ENCODE measurements around the gene AXIN1.

The AXIN1 gene

GRCh38 chr16:297832-298231 lies 54.7 kb downstream of the AXIN1 start:
- no peak for DNase-seq

DNA sequence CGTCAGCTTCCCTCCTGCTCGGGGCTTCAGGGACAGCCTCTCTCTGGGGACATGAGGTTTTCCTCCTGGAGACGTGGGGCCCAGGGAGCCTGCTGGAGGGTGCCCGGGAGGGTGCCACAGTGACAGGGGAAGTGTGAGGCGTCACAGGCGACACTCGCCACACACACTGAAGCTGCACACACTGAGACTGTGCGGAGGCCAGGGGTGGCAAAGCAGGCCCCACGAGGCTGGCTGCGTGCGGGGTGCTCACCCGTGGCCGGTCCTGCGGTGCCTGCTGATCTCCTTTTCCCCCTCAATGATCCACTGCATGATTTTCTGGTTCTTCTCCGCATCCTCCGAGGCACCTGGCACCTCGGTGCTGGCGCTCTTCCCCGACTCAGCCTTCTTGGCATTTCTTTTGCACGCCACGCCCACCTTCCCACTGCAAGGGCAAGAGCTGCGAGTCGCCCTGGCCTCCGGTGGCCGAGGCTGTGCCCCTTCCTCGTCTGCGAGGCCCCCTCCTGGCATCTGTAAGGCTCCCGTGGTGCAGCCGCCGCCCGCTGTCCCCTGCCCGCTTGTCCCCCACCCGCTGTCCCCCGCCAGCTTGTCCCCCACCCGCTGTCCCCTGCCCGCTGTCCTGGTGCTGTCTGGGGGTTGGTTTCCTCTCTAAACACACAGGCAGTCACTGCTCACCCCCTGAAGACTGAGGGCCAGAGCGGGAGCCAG lies 55.6 kb downstream of the AXIN1 start:
- DNase-seq, result no peak

- no peak for DNase-seq
Measured at GRCh38 chr16:296276-296675, 56.2 kb downstream of the AXIN1 start.

GRCh38 chr16:293043-293775 lies 59.3 kb downstream of the AXIN1 start:
- no peak for DNase-seq

DNA sequence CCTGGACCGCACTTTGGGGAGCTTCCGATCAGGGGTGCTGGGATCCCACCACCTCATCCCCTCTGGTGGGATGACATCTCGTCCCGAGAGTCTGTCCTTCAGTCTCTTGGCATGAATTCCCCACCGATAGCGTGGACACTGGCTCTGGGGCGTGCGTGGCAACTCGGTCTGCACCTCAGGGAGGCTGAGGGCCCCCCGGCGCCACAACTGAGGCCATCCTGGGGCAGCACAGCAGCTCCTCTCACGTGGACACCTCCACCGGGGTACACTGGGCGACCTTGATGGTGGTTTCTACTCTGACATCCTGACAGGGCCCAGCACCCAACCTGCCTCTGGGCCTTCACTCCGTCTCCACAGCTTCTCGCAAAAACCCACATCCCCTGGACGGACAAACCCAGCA lies 61.0 kb downstream of the AXIN1 start:
- no peak for DNase-seq

- DNase-seq, result no peak
Measured at GRCh38 chr16:290681-291405, 61.7 kb downstream of the AXIN1 start.

GRCh38 chr16:290015-290680 lies 62.4 kb downstream of the AXIN1 start:
- DNase-seq, result no peak

GRCh38 chr16:289395-289997 lies 63.0 kb downstream of the AXIN1 start:
- no peak for DNase-seq

DNA sequence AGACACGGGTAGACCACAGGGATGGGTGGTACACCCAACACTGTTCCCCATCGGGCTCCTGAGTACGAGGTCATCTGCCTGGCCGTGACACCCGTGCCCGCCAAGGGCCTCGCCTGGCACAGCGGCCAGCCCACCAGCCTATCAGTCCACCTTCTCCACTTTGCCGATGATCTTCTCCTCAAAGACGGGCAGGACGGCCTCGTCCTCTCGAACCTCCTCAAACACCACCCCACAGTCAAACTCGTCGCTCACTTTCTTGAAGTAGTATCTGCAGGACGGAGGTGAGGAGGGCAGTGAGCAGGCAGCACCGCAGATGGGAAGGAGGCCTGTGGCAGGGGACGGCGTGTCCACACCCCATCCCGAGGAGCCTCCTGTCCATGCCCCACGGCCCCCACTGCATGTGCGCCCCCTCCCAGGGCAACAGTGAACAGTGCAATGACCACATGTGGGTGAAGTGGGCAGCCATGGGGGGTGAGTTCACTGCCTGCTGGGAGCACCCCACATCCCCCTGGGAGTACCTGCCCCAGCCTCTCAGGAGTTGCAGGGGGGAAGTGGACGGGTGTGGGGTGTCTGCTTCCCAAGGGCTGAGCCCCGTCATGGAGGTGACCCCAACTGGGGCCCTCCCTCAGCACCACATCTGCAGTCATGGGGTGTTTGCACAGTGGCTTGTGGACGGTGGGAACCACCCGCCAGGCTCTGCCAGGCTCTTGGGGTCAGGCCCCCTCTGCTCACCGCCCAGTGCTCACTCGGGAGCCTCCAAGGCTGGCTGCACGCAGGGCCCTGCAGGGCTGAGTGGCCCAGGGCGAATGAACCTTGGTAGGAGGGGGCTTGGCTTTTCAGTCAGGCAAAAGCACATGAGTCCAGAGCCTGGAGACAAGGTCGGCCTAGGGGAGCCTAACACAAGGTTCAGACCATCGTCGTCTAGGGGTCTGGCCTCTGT lies 64.3 kb downstream of the AXIN1 start:
- DNase-seq, result no peak

DNA sequence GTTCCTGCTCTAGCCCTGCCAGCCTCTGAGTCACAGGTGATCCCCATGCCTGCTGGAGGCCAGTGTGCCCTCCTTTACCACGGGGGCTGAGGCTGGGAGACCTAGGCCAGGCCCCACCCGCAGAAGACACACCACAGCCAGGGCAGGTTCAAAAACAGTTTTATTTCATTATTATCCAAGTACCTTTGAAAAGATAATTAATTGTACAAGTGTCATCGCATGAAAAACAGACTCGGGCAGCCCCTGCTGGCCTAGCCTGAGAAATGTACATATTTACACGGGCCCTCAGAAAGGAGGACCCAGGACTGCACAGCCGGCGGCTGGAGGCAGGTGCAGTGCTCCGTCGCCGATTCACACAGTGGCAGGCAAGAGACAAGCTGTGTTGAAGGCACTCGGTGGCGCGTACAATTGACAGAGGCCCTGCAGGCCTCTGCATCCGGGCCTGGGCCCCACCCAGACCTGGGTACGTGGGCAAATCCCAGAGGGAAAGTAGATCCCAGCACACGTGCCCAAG lies 65.2 kb downstream of the AXIN1 start:
- DNase-seq, result peak; percentile 84

- no peak for DNase-seq
Measured at GRCh38 chr16:286491-287297, 65.8 kb downstream of the AXIN1 start.

GRCh38 chr16:285146-286055 lies 67.1 kb downstream of the AXIN1 start:
- no peak for DNase-seq

- DNase-seq, result no peak
Measured at GRCh38 chr16:284204-285120, 68.1 kb downstream of the AXIN1 start.

DNA sequence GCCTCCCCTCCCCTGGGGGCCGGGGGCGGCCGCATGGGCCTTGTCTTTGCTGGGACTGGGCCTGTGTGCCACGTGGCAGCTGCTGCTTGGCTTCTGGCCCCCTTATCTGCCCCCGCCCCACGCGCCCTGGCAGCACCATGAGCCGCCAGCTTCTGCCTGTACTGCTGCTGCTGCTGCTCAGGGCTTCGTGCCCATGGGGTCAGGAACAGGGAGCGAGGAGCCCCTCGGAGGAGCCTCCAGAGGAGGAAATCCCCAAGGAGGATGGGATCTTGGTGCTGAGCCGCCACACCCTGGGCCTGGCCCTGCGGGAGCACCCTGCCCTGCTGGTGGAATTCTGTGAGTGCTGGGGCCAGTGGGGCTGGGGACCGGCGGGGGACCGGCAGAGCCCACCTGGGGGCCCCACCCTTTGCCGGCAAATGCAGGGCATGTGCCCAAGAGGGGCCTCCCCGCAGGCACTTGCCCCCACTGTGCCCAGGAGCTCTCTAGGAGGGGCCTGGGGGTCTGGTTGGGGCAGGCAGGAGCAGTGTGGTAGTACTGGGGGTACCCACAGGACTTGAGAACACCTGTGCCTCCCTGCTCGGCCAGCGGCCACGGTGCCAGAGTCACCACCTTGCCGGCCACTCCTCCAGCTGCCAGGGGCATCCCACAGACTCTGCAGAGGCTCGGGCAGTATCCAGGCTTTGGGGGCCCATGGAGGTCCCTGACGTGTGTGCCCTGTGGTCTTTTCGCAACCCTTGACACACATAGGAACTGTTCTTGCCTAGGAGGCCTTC lies 69.3 kb downstream of the AXIN1 start, which contains the start of gene PDIA2:
PDIA2 (plus strand) TSS at position 132 of the 773 bp plus-strand sequence; CDS start at position 138, 6 bp downstream.
- no peak for DNase-seq

GRCh38 chr16:282491-282890 lies 70.0 kb downstream of the AXIN1 start:
- no peak for DNase-seq

GRCh38 chr16:281660-282255 lies 70.8 kb downstream of the AXIN1 start:
- no peak for DNase-seq
